LNCAP (cell line): Measurements from ENCODE around the gene CAPN14.

Experiments used
- CTCF ChIP-seq: fragments of 450-650 bp; IDR thresholded peaks from 2 replicates; pipeline ENCODE4 v1.5.1; 2017; ENCODE audit warnings: mild to moderate bottlenecking

Gene CAPN14

GRCh38 chr2:31217465-31218200 lies at the start of gene CAPN14:
Gene CAPN14 (minus strand): TSS chr2:31217515. CDS start chr2:31205447, 12,068 bp downstream.
- no peak for TF ChIP-seq CTCF

GRCh38 chr2:31266804-31267203 lies 49.5 kb upstream of the CAPN14 start:
- TF ChIP-seq CTCF, result no peak

- no peak for TF ChIP-seq CTCF
These were observed 47.9 kb upstream of the CAPN14 start for GRCh38 chr2:31265234-31265633.

- TF ChIP-seq CTCF, result no peak
These were observed 46.4 kb upstream of the CAPN14 start for GRCh38 chr2:31263636-31264190.

GRCh38 chr2:31260870-31261269 lies 43.6 kb upstream of the CAPN14 start:
- no peak for TF ChIP-seq CTCF

GRCh38 chr2:31259075-31259474 lies 41.8 kb upstream of the CAPN14 start:
- no peak for TF ChIP-seq CTCF

GRCh38 chr2:31258351-31258750 lies 41.0 kb upstream of the CAPN14 start:
- TF ChIP-seq CTCF, result no peak
